HG02759 (cell line): Measurements from ENCODE around the gene SVEP1.
"Not testable (repeated sequence)": the region's sequence is repeated elsewhere in the genome, so short reads cannot be mapped to it uniquely, and the experiment has no call there.

Experiments
- ATAC-seq: cut with Tn5 transposase; IDR thresholded peaks from one replicate; pipeline ENCODE4 v1.9.1; 2021; ENCODE audit warnings: mild to moderate bottlenecking, moderate library complexity; ENCODE audit not compliant: unreplicated experiment

SVEP1 gene

DNA sequence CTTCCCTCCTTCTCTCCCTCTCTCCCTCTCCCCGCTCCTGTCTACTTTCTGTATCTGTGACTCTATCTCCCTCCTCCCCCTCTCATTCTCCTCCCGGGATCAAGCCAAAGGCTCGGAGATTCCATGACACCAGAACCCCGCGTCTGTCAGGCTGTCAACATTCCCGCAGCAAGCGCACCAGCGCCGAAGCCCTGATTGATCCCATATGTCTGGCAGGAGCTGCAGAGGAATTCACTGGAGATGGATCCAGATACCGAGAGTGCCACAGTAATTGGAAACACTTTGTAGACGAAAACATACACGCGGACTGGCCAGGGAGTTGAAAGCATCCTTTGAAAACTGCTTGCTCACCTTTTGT lies 300 bp upstream of the SVEP1 start:
- no peak for ATAC-seq

DNA sequence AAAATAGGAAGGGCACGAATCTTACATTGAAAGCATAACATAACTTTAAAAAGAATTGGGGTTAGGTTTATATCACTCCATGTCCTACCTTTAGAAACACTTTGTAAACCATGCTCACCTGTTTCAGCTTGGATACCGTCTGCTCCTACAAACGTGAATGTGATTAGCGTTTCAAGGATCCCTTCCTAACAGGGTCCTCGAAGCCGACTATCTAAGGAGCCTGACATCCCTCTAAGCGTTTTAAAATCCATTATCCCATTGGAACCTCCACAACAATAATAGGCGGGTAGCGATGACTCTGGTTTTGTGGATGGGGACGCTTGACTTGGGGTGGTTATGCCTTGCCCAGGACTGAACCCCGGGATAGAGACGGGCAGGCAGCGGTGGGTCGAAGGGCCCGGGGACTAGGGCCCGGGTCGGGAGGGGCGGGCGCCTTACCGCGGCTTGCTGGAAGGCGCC lies 937 bp downstream of the SVEP1 start:
- no peak for ATAC-seq

DNA sequence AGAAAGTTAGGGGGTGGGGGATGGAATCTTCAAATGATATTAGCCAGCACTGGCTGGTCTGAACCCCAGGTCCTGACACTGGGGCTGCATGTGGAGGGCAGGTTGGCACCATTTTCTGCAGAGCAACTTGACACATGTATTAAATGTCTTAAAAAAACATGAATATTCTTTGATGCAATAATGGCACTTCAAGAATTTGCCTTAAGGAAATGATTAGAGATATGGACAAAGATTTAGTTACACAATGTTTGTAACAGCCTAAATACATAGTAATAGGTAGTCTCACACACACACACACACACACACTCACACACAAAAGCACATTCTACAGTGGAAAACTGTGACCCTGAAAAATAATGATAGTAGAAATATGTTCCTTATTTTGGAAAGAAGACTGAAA lies 3.6 kb downstream of the SVEP1 start:
- no peak for ATAC-seq

DNA sequence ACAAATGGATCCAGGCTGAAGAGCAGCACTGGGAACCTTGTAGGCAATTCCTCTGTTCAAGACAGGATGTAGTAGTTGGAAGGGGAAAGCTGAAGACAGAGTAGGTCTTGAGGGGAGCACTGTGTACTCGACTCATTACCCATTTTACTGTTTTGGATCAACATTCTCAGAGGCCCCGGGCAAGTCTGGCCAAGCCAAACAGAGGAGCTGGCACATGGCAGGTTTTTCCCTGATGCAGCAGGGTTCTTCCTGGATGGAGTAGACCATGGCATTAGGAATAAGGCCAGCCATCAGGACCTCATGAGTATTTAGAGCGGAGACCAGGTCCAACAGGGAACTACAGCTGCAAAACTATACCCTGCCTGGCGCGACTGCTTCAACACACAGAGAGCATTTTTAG lies 4.4 kb downstream of the SVEP1 start:
- no peak for ATAC-seq

DNA sequence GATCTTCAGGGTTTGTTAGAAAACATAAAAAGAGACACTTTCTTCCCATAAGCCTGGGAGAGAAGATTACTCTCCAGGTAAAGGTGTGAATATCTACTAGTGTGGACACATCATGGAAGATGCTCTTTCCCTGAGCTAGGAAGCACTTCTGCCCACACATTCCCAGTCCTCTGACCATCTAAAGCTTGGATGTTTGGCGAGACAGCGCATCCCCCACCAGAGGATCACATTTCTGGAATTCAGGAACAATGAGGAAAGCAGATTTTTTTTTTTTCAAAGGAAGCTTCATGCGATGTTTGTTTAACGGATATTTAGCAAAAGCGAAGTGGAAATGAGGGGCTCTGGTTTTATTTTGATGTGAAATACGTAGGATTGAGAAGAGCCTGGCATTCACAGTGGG lies 6.2 kb downstream of the SVEP1 start:
- no peak for ATAC-seq

DNA sequence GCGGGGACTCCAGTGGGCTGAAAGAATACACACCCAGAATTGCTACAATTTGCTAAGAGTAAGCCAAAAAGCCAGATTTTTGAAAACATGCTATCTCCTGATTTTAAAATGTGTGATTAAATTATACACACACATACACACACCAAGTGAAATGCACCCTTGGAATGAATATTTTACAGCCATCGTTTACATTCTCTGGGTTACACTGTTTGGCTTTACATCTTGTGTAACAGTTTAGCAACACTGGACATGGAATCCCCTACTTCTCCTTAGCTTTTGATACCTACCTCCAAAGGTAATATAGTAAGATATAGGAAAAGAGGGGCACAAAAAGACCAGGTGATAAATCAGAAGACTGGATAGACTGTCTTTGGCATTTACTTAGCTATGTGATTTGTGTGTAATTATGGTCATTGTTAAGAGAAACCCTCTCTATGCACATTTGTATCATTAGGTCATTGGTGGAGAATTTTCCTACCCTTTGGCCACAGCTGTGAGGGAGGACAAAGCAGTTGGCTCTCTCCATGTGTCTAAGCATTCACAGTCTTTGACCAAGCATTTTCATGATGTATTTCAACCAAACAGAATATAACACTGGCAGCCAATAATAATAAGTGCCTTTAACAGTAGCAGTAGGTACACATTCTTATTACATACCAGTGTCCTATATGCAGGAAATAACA lies 7.6 kb downstream of the SVEP1 start:
- no peak for ATAC-seq

DNA sequence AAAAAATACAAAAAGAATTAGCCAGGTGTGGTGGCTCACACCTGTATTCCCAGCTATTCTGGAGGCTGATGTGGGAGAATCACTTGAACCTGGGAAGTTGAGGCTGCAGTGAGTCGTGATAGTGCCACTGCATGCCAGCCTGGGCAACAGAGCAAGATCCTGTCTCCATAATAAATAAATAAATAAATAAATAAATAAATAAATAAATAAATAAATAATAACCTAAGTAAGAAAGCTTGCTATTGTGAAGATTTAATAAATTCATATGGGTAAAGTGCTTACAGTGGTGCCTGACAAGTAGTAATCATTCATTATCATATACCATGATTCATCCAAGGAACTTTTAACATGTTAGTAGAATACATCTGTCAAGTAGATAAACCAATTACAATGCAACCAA lies 13.4 kb downstream of the SVEP1 start:
- no peak for ATAC-seq

DNA sequence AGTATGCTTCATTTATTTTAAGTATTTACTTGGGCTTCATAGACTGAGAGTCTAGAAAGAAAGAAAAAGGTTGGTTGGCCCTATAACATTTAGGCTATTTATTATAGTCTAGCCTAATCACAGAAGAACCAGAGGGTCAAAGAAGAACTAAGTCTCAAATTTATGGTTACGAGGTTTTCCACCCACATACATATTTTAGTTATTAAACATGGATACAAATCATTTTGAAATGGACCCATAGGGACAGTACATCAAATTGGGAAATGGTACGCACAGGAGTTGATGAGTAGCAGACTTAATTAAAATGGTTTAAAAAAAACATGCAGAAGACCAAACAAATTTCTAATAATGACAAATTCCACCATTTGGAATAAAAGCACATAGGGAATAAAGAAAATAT lies 17.7 kb downstream of the SVEP1 start:
- no peak for ATAC-seq

DNA sequence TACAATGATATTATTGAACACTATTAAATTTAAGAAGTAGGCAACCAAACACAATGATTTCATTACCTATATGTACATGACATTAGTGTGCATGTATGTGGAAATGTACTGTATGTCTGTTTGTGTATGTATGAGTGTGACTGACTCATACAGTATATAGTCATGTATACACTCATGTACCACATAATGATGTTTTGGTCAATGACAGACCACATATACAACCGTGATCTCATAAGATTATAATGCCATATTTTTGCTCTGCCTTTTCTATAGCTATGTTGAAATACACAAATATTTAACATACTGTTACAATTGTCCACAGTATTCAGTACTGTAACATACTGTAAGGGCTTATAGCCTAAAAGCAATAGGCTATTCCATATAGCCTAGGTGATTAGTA lies 19.7 kb downstream of the SVEP1 start:
- no peak for ATAC-seq

DNA sequence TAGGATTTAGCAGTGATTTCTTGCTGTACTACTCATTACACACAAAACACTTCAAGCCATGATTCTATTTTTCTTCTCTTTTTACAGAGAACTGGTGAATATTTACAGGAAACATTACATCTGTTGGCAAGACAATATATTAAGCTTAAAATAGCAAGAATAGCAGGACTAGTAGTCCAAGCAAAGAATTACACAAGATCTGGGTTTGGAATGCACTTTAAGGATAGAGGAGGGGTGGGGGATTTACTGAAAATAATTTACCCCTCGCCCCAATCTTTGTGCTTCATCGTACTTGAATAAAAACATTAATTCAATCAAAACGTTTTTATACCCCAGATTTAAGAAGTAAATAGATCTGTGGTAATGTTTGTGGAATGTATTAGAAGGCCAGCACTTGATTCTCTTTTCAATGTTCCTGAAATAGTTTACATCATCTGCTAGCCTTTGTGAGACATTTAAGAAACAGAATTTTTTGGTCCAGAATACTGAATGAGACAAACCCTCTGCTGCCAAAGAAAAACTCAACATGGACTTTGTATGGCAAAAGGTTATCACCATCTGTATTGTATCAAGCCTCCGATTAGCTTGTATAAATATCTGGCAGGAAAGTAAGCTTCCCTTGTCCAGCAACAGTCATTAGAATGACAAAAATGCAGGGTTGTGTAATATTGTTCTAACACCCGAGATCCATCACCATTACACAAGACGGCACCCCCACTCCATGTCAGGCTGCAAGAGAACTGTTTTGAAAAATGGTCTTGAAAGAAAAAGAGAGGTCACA lies 23.8 kb downstream of the SVEP1 start:
- no peak for ATAC-seq

DNA sequence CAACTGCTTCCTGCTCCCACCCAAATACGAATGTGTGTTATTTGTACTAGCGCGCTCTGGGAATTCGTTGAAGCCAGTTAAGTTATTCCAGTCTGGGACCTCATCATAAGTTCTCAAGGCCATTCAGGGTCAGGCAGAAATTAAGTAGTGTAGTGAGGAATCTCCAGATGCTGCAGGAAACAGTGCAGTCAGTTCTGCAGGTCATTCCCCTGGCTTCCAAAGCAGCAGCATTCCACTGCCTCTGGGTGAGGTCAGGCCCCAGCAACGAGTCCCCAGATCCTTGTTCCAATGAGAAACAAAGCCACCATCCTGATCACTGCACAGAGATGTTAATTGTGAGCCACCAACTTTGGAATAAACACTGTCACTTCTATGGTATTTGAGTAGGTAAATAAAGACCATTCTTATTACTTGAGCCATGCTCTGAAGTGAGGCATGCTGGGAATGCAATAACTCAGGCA lies 33.1 kb downstream of the SVEP1 start:
- no peak for ATAC-seq

DNA sequence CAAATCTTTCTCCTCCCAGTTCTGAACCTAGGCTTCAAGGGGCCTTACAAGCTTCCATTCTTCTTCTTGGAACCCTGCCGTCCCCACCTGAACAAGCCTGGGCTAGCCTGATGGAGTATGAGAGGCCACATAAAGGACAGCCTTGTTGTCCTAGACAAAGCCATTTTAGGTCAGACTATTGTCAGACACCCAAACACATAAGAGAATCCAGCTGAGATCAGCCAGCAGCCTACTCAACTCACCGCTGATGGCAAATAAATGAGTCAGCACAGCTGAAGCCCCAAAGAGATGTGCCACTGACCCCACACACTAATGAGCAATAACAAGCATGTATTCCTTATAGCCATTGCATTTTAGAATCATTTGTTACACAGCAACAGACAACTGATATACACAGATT lies 33.8 kb downstream of the SVEP1 start:
- no peak for ATAC-seq

DNA sequence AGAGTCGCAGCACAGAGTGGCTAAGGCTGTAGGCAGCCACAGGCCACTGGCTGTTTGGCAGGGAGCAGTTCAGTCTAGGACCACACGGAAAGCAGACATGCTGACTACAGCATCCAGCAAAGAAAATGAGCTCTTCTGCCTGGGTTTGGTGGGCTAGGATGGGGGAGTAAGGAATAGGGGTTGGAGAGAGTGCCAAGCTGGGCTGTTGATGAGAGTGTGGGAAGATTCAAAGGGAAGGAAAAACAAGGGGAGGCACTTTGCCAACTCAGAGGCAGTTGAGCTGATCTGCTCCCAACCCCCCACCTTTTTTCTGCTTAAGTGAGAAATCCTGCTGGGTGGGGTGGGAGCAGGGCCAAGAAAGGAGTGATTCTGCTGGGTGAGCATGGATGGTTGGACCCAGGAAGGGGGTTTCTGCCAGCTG lies 35.9 kb downstream of the SVEP1 start:
- ATAC-seq: no peak

DNA sequence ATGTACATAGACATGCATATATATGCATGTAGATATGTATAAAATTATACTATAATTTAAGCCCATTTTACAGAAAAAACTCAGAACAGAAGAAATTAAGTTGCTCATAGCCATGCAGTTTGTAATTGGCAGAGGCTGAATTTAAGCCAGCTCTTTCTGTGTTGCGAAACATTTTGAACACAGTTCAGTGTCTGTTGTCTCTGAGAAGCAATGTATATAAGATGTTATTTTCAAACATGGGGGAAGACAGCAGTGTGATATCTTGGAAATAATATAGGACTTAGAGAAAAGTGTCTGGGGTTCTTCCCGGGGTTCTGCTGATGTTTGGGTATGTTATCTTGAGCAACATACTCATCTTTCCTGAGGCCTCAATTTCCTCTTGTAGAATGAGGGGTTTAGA lies 37.6 kb downstream of the SVEP1 start:
- no peak for ATAC-seq

DNA sequence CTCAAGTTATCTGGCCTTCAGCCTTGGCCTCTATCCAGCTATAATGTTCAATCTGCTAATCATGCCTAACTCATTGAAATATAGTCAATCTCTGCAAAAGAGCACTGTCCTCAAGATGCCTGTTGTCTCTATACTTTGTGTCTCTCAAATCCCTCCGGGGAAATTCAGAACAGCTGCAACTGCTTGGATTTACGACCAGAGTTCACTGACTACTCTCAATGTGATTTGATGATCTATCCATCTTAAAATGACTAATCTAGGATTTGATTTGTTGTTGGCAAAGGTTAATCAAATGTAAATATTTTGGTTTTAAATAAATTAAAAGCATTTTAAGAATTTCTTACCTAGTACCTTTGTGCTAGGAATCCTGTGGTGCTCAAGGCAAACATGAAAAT lies 40.9 kb downstream of the SVEP1 start:
- no peak for ATAC-seq

DNA sequence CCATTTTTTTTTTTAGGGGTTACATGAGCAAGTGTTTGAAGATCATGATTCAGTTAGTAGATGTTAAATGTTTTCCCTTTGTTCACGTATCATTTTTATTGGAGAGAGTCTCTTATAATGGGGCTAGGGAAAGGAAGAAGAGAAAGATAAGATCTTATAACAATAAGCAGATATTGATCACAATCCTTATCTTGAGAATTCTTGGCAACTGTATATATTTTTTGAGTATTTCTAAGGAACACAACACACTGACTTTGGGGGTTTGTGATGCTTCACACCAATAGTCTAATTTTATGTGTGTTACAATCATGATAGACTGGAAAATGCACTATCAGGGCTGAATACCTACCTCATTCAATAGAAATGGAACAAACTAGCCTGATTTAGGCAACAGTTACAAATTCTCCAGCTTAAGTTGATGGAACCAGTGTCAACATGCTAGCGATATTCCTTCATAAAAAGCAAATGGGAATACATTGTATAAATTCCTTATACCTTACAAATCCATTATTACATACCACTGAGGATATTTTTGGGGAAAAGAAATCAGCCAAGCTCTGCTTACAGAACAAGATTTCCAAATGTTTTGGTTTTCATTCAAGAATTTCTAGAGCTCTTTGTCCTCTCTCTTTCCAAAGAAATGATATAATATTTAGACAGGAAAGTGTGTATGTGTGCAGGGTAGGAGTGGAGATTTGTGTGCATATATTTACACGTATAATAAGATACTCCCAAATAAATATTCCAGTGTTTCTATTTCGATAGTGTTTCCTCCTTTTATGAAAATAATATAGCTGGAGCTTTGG lies 41.5 kb downstream of the SVEP1 start:
- no peak for ATAC-seq

DNA sequence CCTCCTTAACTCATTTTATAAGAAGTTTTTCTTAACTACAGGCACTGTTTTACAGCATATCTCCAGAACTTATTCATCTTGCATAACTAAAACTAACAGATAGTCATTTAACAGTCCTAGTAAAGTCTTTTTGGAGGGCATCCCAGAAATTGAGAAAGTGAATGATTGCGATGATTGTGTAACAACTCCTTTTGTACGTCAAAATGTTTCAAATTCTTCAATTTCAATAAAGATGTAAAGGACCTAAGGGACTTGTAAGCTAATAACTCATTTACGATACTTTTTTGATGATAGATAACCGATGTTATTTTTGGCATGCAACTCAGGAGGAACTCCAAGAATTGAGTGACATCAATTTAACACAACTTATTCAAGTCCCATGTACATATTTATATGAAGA lies 42.7 kb downstream of the SVEP1 start:
- no peak for ATAC-seq

DNA sequence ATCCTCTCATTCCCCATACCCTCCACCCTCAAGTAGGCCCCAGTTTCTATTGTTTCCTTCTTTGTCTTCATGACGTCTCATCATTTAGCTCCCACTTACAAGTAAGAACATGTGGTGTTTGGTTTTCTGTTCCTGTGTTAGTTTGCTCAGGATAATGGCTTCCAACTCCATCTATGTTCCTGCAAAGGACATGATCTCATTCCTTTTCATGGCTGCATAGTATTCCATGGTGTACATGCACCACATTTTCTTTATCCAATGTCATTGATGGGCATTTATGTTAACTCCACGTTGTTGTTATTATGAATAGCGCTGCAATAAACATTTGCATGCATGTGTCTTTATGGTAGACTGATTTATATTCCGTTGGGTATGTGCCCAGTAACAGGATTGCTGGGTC lies 45.4 kb downstream of the SVEP1 start:
- ATAC-seq: not testable (repeated sequence)

DNA sequence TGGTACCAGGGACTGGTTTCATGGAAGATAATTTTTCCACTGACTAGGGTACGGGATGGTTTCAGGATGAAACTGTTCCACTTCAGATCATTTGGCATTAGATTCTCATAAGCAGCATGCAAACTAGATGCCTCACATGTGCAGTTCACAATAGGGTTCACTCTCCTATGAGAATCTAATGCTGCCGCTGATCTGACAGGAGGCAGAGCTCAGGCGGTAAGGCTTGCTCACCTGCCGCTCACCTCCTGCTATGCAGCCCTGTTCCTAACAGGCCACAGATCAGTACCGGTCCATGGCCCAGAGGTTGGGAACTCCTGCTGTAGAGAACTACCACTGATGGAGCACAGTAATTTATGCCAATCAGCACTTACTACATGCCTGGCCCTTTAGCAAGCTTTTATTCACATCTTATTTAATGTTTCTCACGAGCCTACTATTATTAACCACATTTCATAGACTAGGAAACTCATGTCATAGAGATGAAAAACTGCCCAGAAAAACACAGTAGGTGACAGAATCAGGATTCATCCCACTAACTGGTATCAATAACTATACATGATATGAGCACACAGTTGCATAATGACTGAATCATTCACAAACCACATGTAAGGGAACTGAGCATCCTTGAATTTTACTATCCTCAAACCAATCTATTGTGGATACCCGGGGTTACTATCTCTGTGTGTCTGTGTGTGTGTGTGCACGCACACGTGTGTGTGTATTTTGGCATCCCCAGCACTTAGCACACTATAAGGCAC lies 46.5 kb downstream of the SVEP1 start:
- no peak for ATAC-seq

DNA sequence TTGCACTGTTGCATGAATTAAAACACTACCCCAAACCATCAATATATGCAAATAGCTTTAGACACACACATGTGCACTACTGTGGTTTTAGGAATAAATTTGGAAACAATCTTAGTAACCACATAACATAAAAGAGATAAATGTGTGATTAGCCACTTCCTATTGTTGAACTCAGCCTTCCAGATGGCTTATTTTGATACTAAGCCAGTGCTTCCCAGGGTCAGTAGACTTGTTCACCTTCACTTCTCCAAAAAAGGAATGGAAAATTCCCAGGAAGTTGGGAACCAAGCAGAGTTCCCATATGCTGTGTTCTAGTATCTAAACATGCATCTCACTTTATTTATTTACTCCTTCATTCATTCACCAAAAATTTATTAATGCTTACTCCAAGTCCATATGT lies 47.8 kb downstream of the SVEP1 start:
- ATAC-seq: no peak

DNA sequence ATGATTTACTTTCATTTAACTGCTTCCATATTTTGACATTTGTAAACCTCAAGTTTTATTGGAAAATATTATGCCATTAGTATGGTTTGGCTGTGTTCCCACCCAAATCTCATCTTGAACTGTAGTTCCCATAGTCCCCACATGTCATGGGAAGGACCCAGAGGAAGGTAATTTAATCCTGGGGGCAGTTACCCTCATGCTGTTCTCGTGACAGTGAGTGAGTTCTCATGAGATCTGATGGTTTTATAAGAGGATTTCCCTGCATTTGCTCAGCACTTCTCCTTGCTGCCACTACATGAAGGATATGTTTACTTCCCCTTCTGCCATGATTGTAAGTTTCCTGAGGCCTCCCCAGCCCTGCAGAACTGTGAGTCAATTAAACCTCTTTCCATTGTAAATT lies 48.3 kb downstream of the SVEP1 start:
- not testable (repeated sequence) for ATAC-seq
